ENCODE measurements around the gene FBXL13.
"Not testable (repeated sequence)": the region's sequence is repeated elsewhere in the genome, so short reads cannot be mapped to it uniquely, and the experiment has no call there.

FBXL13 gene

DNA sequence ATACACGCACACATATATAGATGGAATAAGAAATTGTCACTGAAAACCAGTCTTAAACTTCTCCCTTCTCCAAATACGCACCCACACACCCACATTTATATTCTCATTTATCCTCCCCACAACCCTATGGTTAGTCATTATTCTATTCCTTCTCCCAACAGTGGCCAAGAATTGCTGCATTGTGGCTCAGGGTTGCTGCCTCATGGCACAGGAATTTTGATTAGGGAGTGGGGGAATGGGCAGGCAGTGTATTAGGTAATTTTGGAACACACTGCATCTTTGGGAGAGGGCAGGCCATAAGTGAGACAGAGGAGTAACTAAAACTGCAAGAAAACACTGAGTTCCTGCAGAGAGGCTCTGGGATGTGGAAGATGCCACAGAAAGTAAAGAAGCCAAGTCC is 38.6 kb upstream of the FBXL13 start:
- no peaks in the 10 kb centered on the region for H3K27me3 ChIP-seq (ENCODE audit: insufficient read depth, poor library complexity, severe bottlenecking)
- H3K27ac ChIP-seq (replicated peaks): no peak overlapping the region
- no peak overlapping the region for H3K4me3 ChIP-seq (replicated peaks; ENCODE audit: insufficient read depth, low read length)
- TF ChIP-seq POLR2AphosphoS5 (IDR thresholded peaks at IDR 0.05; ENCODE audit: low read depth) (no peak), SPI1 (IDR thresholded peaks at IDR 0.05; ENCODE audit: borderline replicate concordance, low read depth) (no peak), GABPA (IDR thresholded peaks at IDR 0.05; ENCODE audit: low read depth) (no peak)
- TF ChIP-seq, protein P1, sequence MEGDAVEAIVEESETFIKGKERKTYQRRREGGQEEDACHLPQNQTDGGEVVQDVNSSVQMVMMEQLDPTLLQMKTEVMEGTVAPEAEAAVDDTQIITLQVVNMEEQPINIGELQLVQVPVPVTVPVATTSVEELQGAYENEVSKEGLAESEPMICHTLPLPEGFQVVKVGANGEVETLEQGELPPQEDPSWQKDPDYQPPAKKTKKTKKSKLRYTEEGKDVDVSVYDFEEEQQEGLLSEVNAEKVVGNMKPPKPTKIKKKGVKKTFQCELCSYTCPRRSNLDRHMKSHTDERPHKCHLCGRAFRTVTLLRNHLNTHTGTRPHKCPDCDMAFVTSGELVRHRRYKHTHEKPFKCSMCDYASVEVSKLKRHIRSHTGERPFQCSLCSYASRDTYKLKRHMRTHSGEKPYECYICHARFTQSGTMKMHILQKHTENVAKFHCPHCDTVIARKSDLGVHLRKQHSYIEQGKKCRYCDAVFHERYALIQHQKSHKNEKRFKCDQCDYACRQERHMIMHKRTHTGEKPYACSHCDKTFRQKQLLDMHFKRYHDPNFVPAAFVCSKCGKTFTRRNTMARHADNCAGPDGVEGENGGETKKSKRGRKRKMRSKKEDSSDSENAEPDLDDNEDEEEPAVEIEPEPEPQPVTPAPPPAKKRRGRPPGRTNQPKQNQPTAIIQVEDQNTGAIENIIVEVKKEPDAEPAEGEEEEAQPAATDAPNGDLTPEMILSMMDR (IDR thresholded peaks at IDR 0.05; ENCODE audit: insufficient read depth, low read length): no peak
- TF ChIP-seq, protein P2, sequence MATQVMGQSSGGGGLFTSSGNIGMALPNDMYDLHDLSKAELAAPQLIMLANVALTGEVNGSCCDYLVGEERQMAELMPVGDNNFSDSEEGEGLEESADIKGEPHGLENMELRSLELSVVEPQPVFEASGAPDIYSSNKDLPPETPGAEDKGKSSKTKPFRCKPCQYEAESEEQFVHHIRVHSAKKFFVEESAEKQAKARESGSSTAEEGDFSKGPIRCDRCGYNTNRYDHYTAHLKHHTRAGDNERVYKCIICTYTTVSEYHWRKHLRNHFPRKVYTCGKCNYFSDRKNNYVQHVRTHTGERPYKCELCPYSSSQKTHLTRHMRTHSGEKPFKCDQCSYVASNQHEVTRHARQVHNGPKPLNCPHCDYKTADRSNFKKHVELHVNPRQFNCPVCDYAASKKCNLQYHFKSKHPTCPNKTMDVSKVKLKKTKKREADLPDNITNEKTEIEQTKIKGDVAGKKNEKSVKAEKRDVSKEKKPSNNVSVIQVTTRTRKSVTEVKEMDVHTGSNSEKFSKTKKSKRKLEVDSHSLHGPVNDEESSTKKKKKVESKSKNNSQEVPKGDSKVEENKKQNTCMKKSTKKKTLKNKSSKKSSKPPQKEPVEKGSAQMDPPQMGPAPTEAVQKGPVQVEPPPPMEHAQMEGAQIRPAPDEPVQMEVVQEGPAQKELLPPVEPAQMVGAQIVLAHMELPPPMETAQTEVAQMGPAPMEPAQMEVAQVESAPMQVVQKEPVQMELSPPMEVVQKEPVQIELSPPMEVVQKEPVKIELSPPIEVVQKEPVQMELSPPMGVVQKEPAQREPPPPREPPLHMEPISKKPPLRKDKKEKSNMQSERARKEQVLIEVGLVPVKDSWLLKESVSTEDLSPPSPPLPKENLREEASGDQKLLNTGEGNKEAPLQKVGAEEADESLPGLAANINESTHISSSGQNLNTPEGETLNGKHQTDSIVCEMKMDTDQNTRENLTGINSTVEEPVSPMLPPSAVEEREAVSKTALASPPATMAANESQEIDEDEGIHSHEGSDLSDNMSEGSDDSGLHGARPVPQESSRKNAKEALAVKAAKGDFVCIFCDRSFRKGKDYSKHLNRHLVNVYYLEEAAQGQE (IDR thresholded peaks at IDR 0.05; ENCODE audit: insufficient replicate concordance, low read depth): no peak
- no peak for DNase-seq (ENCODE audit: low read depth in 1 of 2, low spot score in 1 of 2)

DNA sequence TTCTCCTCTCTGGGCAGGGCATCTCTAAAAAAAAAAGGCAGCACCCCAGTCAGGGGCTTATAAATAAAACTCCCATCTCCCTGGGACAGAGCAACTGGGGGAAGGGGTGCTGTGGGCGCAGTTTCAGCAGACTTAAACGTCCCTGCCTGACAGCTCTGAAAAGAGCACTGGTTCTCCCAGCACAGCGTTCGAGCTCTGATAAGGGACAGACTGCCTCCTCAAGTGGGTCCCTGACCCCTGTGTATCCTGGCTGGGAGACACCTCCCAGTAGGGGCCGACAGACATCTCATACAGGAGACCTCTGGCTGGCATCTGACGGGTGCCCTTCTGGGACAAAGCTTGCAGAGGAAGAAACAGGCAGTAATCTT is 32.1 kb upstream of the FBXL13 start:
- DNase-seq (ENCODE audit: low read depth in 1 of 2, low spot score in 1 of 2); H3K27me3 ChIP-seq (ENCODE audit: insufficient read depth, poor library complexity, severe bottlenecking); H3K4me3 ChIP-seq (replicated peaks; ENCODE audit: insufficient read depth, low read length); H3K27ac ChIP-seq (replicated peaks): not testable (repeated sequence)

DNA sequence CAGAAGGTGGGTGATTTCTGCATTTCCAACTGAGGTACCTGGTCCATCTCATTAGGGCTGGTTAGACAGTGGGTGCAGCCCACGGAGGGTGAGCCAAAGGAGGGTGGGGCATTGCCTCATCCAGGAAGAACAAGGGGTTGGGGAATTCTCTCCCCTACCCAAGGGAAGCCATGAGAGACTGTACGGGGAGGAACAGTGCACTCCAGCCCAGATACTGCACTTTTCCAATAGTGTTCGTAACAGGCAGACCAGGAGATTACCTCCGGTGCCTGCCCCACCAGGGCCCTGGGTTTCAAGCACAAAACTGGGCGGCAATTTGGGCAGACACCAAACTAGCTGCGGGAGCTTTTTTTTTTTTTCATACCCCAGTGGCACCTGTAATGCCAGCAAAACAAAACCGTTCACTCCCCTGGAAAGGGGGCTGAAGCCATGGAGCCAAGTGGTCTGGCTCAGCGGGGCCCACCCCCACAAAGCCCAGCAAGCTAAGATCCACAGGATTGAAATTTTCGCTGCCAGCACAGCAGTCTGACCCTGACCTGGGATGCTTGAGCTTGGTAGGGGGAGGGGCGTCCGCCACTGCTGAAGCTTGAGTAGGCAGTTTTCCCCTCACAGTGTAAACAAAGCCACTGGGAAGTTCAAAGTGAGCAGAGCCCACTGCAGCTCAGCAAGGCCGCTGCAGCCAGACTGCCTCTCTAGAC is 31.6 kb upstream of the FBXL13 start:
- H3K27me3 ChIP-seq (ENCODE audit: insufficient read depth, poor library complexity, severe bottlenecking): no peaks in the 10 kb centered on the region
- no peak for DNase-seq (ENCODE audit: low read depth in 1 of 2, low spot score in 1 of 2)
- no peak overlapping the region for H3K4me3 ChIP-seq (replicated peaks; ENCODE audit: insufficient read depth, low read length)
- H3K27ac ChIP-seq (replicated peaks): no peak overlapping the region
- TF ChIP-seq, protein P1 (IDR thresholded peaks at IDR 0.05; ENCODE audit: insufficient read depth, low read length): no peak

DNA sequence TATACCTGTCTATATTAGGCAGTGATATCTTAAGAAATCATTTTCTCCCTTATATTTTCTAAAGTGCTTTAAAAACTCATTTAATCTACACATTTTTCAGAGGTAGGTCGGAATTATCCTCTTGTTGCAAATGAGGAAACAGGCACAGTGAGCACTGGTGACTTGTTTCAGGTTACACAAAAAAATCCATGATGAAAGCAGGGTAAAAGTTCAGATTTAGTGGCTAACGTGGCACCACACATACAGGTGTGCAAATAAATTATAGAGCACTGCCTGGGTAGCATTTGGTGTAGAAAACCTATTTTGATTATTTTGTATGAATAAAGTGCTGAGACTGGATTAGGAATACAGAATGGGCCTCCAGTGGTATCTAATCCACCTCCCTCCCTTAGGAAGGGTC is 26.9 kb upstream of the FBXL13 start:
- no peak for DNase-seq (ENCODE audit: low read depth in 1 of 2, low spot score in 1 of 2)
- no peak for TF ChIP-seq GABPA (IDR thresholded peaks at IDR 0.05; ENCODE audit: low read depth)
- Histone ChIP-seq H3K27me3 (ENCODE audit: insufficient read depth, poor library complexity, severe bottlenecking) (no peaks in the 10 kb centered on the region), H3K4me3 (replicated peaks; ENCODE audit: insufficient read depth, low read length) (no peak overlapping the region), H3K27ac (replicated peaks) (no peak overlapping the region)

DNA sequence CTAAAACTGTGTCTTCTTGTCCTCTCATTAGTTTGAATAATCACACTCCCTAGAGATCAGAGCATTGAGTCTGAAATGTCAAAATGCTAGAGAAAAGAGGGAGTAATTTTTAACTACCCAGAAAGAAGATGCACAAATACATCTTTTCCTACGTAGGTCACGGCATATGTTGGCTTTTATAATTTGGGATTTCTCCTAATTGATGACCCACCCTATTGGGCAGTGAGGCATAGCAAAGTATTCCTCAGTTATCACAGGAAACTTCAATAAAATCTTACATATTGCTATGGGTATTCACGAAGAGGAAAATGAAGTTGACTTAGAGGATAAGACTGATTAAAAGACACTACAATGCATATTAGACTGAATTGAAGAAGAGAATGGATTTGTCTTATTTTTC is 25.8 kb upstream of the FBXL13 start:
- no peak overlapping the region for H3K27ac ChIP-seq (replicated peaks)
- no peaks in the 10 kb centered on the region for H3K27me3 ChIP-seq (ENCODE audit: insufficient read depth, poor library complexity, severe bottlenecking)
- DNase-seq (ENCODE audit: low read depth in 1 of 2, low spot score in 1 of 2): no peak
- TF ChIP-seq, protein P1 (IDR thresholded peaks at IDR 0.05; ENCODE audit: insufficient read depth, low read length): no peak
- TF ChIP-seq POLR2AphosphoS5 (IDR thresholded peaks at IDR 0.05; ENCODE audit: low read depth) (no peak), GABPA (IDR thresholded peaks at IDR 0.05; ENCODE audit: low read depth) (no peak), SPI1 (IDR thresholded peaks at IDR 0.05; ENCODE audit: borderline replicate concordance, low read depth) (no peak)
- TF ChIP-seq, protein P2 (IDR thresholded peaks at IDR 0.05; ENCODE audit: insufficient replicate concordance, low read depth): no peak
- H3K4me3 ChIP-seq (replicated peaks; ENCODE audit: insufficient read depth, low read length): no peak overlapping the region
